ENCODE data around the gene CD83.

- TF ChIP-seq CTCF (IDR thresholded peaks at IDR 0.05) (no peak), EP300 (IDR thresholded peaks at IDR 0.05) (no peak)
Observed at GRCh38 chr6:14146506-14147096, 29.0 kb downstream of the CD83 start.
